ENCODE results near the gene PCDH15.

DNA sequence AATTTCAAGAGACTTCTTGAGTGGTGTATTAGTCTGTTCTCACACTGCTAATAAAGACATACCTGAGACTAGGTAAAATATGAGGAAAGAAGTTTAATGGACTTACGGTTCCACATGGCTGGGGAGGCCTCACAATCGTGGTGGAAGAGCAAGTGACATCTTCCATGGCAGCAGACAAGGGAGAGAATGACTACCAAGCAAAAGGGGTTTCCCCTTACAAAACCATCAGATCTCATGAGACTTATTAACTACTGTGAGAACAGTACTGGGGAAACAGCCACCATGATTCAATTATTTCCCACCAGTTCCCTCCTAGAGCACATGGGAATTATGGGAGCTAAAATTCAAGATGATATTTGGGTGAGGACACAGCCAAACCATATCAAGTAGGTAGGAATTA is 150.5 kb downstream of the PCDH15 start:
- TF ChIP-seq, protein P1, sequence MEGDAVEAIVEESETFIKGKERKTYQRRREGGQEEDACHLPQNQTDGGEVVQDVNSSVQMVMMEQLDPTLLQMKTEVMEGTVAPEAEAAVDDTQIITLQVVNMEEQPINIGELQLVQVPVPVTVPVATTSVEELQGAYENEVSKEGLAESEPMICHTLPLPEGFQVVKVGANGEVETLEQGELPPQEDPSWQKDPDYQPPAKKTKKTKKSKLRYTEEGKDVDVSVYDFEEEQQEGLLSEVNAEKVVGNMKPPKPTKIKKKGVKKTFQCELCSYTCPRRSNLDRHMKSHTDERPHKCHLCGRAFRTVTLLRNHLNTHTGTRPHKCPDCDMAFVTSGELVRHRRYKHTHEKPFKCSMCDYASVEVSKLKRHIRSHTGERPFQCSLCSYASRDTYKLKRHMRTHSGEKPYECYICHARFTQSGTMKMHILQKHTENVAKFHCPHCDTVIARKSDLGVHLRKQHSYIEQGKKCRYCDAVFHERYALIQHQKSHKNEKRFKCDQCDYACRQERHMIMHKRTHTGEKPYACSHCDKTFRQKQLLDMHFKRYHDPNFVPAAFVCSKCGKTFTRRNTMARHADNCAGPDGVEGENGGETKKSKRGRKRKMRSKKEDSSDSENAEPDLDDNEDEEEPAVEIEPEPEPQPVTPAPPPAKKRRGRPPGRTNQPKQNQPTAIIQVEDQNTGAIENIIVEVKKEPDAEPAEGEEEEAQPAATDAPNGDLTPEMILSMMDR (IDR thresholded peaks at IDR 0.05): no peak
- no peak for TF ChIP-seq POLR2A (IDR thresholded peaks at IDR 0.05)

Data from testis (tissue), 2 donors.